H1 (cell line): ENCODE results near the gene RASAL2. TPM values are rescaled to one million over a fixed set of nuclear protein-coding genes. Genes with fewer than 3 reads are reported as not detected.

ENCODE experiments used
- CTCF ChIA-PET: fragments of 300-600 bp; sonication (Branson Sonifier 250); formaldehyde crosslinking; loops from one replicate; lab custom pipeline; 2021; ENCODE audit not compliant: partially characterized antibody; lab: Charles Lee
- POLR2A ChIA-PET: fragments of 300-600 bp; sonication (Branson Sonifier 250); formaldehyde crosslinking; loops from one replicate; lab custom pipeline; 2021; ENCODE audit warnings: inconsistent platforms; ENCODE audit not compliant: partially characterized antibody; lab: Charles Lee
- DNase-seq, 2 experiments: peaks; one replicate each; pipeline versions ENCODE4 v3.0.0 to v3.0.0-alpha.2; 2010 to 2022; ENCODE audit warnings: low spot score in 2 of 2, low read depth in 1 of 2, mixed read lengths in 1 of 2
- FAIRE-seq: peaks from 2 replicates; lab custom pipeline; 2011; peaks lifted over from hg19 to GRCh38; lab: Jason Lieb, UNC
- H2AFZ ChIP-seq: 2 replicates; pipeline ENCODE4 v1.8.1; 2012; ENCODE audit warnings: low read length, inconsistent platforms
- H2AK5ac ChIP-seq: 2 replicates; pipeline ENCODE4 v1.6.1; 2013; ENCODE audit warnings: low read depth, low read length
- H2BK120ac ChIP-seq: replicated peaks from 2 replicates; pipeline ENCODE3; 2013; ENCODE audit warnings: low read depth, low read length, inconsistent platforms
- H2BK12ac ChIP-seq: 2 replicates; pipeline ENCODE4 v1.6.1; 2013; ENCODE audit warnings: low read depth, low read length
- H2BK15ac ChIP-seq: 2 replicates; pipeline ENCODE4 v1.6.1; 2013; ENCODE audit warnings: low read length
- H2BK20ac ChIP-seq: 2 replicates; pipeline ENCODE4 v1.6.1; 2013; ENCODE audit warnings: low read length
- H2BK5ac ChIP-seq: 2 replicates; pipeline ENCODE4 v1.6.1; 2013; ENCODE audit warnings: low read depth, low read length
- H3K14ac ChIP-seq: 2 replicates; pipeline ENCODE4 v1.6.1; 2013; ENCODE audit warnings: inconsistent platforms; ENCODE audit not compliant: insufficient read length
- H3K18ac ChIP-seq: 2 replicates; pipeline ENCODE4 v1.6.1; 2013; ENCODE audit warnings: low read length; ENCODE audit errors: extremely low read depth
- H3K23ac ChIP-seq: 2 replicates; pipeline ENCODE4 v1.6.1; 2013; ENCODE audit warnings: inconsistent platforms; ENCODE audit not compliant: insufficient read length
- H3K23me2 ChIP-seq: 2 replicates; pipeline ENCODE4 v1.6.1; 2013; ENCODE audit warnings: low read depth, low read length
- H3K27ac ChIP-seq: 2 replicates; pipeline ENCODE4 v1.6.1; 2011; ENCODE audit warnings: low read depth, low read length, inconsistent platforms
- H3K27me3 ChIP-seq, 4 experiments: replicated peaks in 1 of 4; 1 replicate in 1 of 4; 2 replicates in 3 of 4; pipeline versions ENCODE4 v1.6.1 to v1.8.1; 2011 to 2013; ENCODE audit warnings: low read length in 3 of 4, mild to moderate bottlenecking in 3 of 4, inconsistent platforms in 2 of 4, mixed read lengths in 2 of 4, moderate library complexity in 1 of 4; ENCODE audit not compliant: control insufficient read depth in 3 of 4, insufficient read depth in 3 of 4; ENCODE audit errors: extremely low read depth in 1 of 4
- H3K36me3 ChIP-seq, 4 experiments: 2 replicates each; pipeline versions ENCODE4 v1.6.1 to v1.8.1; 2011 to 2013; ENCODE audit warnings: mild to moderate bottlenecking in 4 of 4, low read length in 3 of 4, moderate library complexity in 2 of 4, control low read depth in 1 of 4, inconsistent platforms in 1 of 4; ENCODE audit not compliant: insufficient read depth in 4 of 4, control insufficient read depth in 2 of 4
- H3K4ac ChIP-seq: replicated peaks from 2 replicates; pipeline ENCODE3; 2013; ENCODE audit warnings: low read length, low read depth, mixed read lengths, inconsistent platforms; ENCODE audit not compliant: insufficient read length
- H3K4me1 ChIP-seq, 4 experiments: replicated peaks in 1 of 4; 1 replicate in 1 of 4; 2 replicates in 3 of 4; pipeline versions ENCODE4 v1.6.1 to v1.8.1; 2011 to 2013; ENCODE audit warnings: low read length in 3 of 4, inconsistent platforms in 2 of 4, mixed read lengths in 1 of 4; ENCODE audit not compliant: insufficient read depth in 4 of 4, control insufficient read depth in 3 of 4
- H3K4me2 ChIP-seq, 2 experiments: 2 replicates each; pipeline versions ENCODE4 v1.6.1 to v1.8.1; 2011 to 2013; ENCODE audit warnings: low read depth in 2 of 2, low read length in 2 of 2, control low read depth in 1 of 2, inconsistent platforms in 1 of 2, mild to moderate bottlenecking in 1 of 2; ENCODE audit not compliant: insufficient read depth in 1 of 2
- H3K4me3 ChIP-seq, 4 experiments: fragments of 200-600, 300-600 bp in 1 of 4; sonication (generic), shearing (Covaris generic), sonication (Bioruptor Twin) in 1 of 4; 2 replicates each; pipeline versions ENCODE4 v1.5.1 to v1.8.1; 2011 to 2016; ENCODE audit warnings: low read length in 4 of 4, low read depth in 3 of 4, control low read depth in 2 of 4, inconsistent platforms in 2 of 4, mild to moderate bottlenecking in 2 of 4, mixed read lengths in 1 of 4, moderate library complexity in 1 of 4; ENCODE audit not compliant: insufficient read depth in 2 of 4; ENCODE audit errors: extremely low read depth in 1 of 4
- H3K56ac ChIP-seq: replicated peaks from 2 replicates; pipeline ENCODE3; 2013; ENCODE audit warnings: low read depth, mild to moderate bottlenecking, mixed read lengths, low read length, inconsistent platforms; ENCODE audit not compliant: insufficient read length
- H3K79me1 ChIP-seq: 2 replicates; pipeline ENCODE4 v1.6.1; 2013; ENCODE audit warnings: low read depth, low read length, control low read depth
- H3K79me2 ChIP-seq, 2 experiments: 2 replicates each; pipeline versions ENCODE4 v1.6.1 to v1.8.1; 2012 to 2013; ENCODE audit warnings: low read length in 2 of 2, mild to moderate bottlenecking in 2 of 2, inconsistent platforms in 1 of 2; ENCODE audit not compliant: insufficient read depth in 2 of 2, control insufficient read depth in 1 of 2
- H3K9ac ChIP-seq, 4 experiments: replicated peaks in 1 of 4; 1 replicate in 1 of 4; 2 replicates in 3 of 4; pipeline versions ENCODE4 v1.6.1 to v1.8.1; 2011 to 2013; ENCODE audit warnings: low read depth in 3 of 4, low read length in 3 of 4, control low read depth in 2 of 4, mild to moderate bottlenecking in 2 of 4, moderate library complexity in 2 of 4, inconsistent platforms in 1 of 4; ENCODE audit errors: extremely low read depth in 1 of 4
- H3K9me3 ChIP-seq, 2 experiments: 2 replicates each; pipeline versions ENCODE4 v1.6.1 to v1.8.1; 2012 to 2013; ENCODE audit warnings: mild to moderate bottlenecking in 2 of 2, moderate library complexity in 2 of 2, control low read depth in 1 of 2, inconsistent platforms in 1 of 2, low read depth in 1 of 2, low read length in 1 of 2, mixed read lengths in 1 of 2; ENCODE audit not compliant: insufficient read depth in 2 of 2
- H4K20me1 ChIP-seq, 2 experiments: replicated peaks in 1 of 2; 2 replicates each; pipeline versions ENCODE3 to v1.8.1; 2011 to 2013; ENCODE audit warnings: inconsistent platforms in 2 of 2, low read length in 2 of 2, mild to moderate bottlenecking in 1 of 2; ENCODE audit not compliant: insufficient read depth in 2 of 2, control insufficient read depth in 1 of 2
- H4K5ac ChIP-seq: 2 replicates; pipeline ENCODE4 v1.6.1; 2013; ENCODE audit warnings: low read length, low read depth, mixed read lengths, inconsistent platforms; ENCODE audit not compliant: insufficient read length
- H4K8ac ChIP-seq: 2 replicates; pipeline ENCODE4 v1.8.0; 2013; ENCODE audit warnings: mild to moderate bottlenecking, moderate library complexity, low read length, inconsistent platforms; ENCODE audit not compliant: insufficient read depth; ENCODE audit errors: extremely low read depth
- H4K91ac ChIP-seq: replicated peaks from 2 replicates; pipeline ENCODE3; 2013; ENCODE audit warnings: low read length, mixed read lengths, inconsistent platforms; ENCODE audit not compliant: insufficient read length
- NANOG ChIP-seq: IDR thresholded peaks from 2 replicates; pipeline ENCODE4 v1.6.1; 2011; ENCODE audit warnings: low read length, low read depth, mild to moderate bottlenecking, inconsistent platforms; ENCODE audit not compliant: insufficient read depth, poor library complexity, severe bottlenecking
- whole genome bisulfite sequencing, 2 experiments: shearing (Covaris generic) in 1 of 2; methylation state at CpG; one replicate each; pipeline versions ENCODE4 v1.1.6 to v1.1.7; 2013 to 2015; ENCODE audit warnings: low lambda C conversion rate in 2 of 2, mixed read lengths in 2 of 2, inconsistent platforms in 1 of 2, low coverage in 1 of 2, missing lambda C conversion rate in 1 of 2; ENCODE audit not compliant: insufficient replicate concordance in 2 of 2, insufficient coverage in 1 of 2, insufficient read length in 1 of 2; ENCODE audit errors: extremely low coverage in 1 of 2, missing lambda C conversion rate in 1 of 2; 5-methylcytosine and 5-hydroxymethylcytosine counted together
- polyA plus RNA-seq, 7 experiments: library from polyadenylated mRNA; depleted of rRNA in 3 of 7; stranded (reverse) in 5 of 7; unstranded in 2 of 7; fragments of >200 nt in 5 of 7; fragments of 200-250 nt in 2 of 7; gene quantifications; 1 replicate in 5 of 7; 2 replicates in 1 of 7; 4 replicates in 1 of 7; pipeline versions ENCODE4 v1.2.1 to v1.2.3, GENCODE V29; 2011 to 2013; ENCODE audit warnings: missing spikeins in 2 of 7, mixed read lengths in 2 of 7
- total RNA-seq: library from RNA; stranded (reverse); fragmentation: NEBNext Ultra II Directional; extraction: Animal tissue kit (Norgen Biotek cat#: 25700); gene quantifications from 2 replicates; pipeline ENCODE4 v1.2.1, GENCODE V29; 2021

Gene RASAL2
- total and polyA plus RNA-seq, 2 of the 8 experiments (the other 6 are each of a cell fraction or from before 2014, with no cell fraction given): 15.9 to 32.5 TPM

- H3K4me2 ChIP-seq: no peak overlapping the region
- no peaks in the 10 kb centered on the region for H3K23me2 ChIP-seq
- H4K20me1 ChIP-seq: no peaks in the 10 kb centered on the region
- H3K9ac ChIP-seq: no peak overlapping the region
- H3K36me3 ChIP-seq: no peaks in the 10 kb centered on the region
- no peak overlapping the region for H3K23ac ChIP-seq
- H3K9me3 ChIP-seq: no peaks in the 10 kb centered on the region
- no peak overlapping the region for H2BK120ac ChIP-seq
- no peak overlapping the region for H3K56ac ChIP-seq
- no peak overlapping the region for H3K27ac ChIP-seq
- no peaks in the 10 kb centered on the region for H3K27me3 ChIP-seq
- no peak for TF ChIP-seq NANOG
- DNase-seq (no peak), FAIRE-seq (no peak)
- H4K91ac ChIP-seq: no peak overlapping the region
- H3K4ac ChIP-seq: no peak overlapping the region
- H2AK5ac ChIP-seq: no peak overlapping the region
- no peak overlapping the region for H2BK12ac ChIP-seq
- H4K5ac ChIP-seq: no peak overlapping the region
- POLR2A ChIA-PET: interaction anchor here (1.8 kb wide), 1 partner anchor 8 kb away, joined by 4 read pairs; no protein-coding TSS in a partner anchor
- H3K79me2 ChIP-seq: peaks cover 0 to 98% of the 10 kb centered on the region in 2 experiments; a peak in 3 of 4 replicates
- no peak overlapping the region for H3K14ac ChIP-seq
- H4K8ac ChIP-seq: no peak overlapping the region
- no peak overlapping the region for H2AFZ ChIP-seq
- CTCF ChIA-PET: interaction anchor here (1.3 kb wide), 1 partner anchor 8 kb away, joined by 4 read pairs; the partner anchor contains the start of gene RASAL2
- no peak overlapping the region for H3K18ac ChIP-seq
- WGBS, 2 experiments: 92% methylated on average over 1 of the region's 1 CpG; no CpG with 5 or more reads in 1 of the 2 experiments
- 0 out of 2 replicates have a peak, but pooled peaks cover 2% of the 10 kb centered on the region for H3K79me1 ChIP-seq
- no peak overlapping the region for H3K4me3 ChIP-seq
- H2BK5ac ChIP-seq: no peak overlapping the region
- no peak overlapping the region for H2BK20ac ChIP-seq
- H2BK15ac ChIP-seq: no peak overlapping the region
- H3K4me1 ChIP-seq: peaks cover 0 to 3% (median 1%) of the 10 kb centered on the region in 4 experiments; a peak in 3 of 7 replicates
Measured at GRCh38 chr1:178101654-178102053, 7.8 kb downstream of the RASAL2 start.
